Keratinocyte (primary cell): ENCODE results near the gene FOXB2.

ENCODE experiments used
- EZH2 ChIP-seq: IDR thresholded peaks from one replicate; pipeline ENCODE4 v1.6.1; 2012; ENCODE audit warnings: inconsistent platforms, mild to moderate bottlenecking, low read length, moderate library complexity
- TF ChIP-seq, protein P1 (sequence below), 3 experiments: IDR thresholded peaks in 1 of 3; conservative IDR thresholded peaks in 1 of 3; optimal IDR thresholded peaks in 1 of 3; 2 replicates in 2 of 3; 3 replicates in 1 of 3; pipeline versions ENCODE3 to v1.5.1; 2011; ENCODE audit warnings: low read length in 3 of 3, mild to moderate bottlenecking in 3 of 3, moderate library complexity in 2 of 3, control low read depth in 1 of 3, inconsistent platforms in 1 of 3; ENCODE audit not compliant: insufficient read depth in 2 of 3; ENCODE audit errors: extremely low read depth in 1 of 3

DNA sequence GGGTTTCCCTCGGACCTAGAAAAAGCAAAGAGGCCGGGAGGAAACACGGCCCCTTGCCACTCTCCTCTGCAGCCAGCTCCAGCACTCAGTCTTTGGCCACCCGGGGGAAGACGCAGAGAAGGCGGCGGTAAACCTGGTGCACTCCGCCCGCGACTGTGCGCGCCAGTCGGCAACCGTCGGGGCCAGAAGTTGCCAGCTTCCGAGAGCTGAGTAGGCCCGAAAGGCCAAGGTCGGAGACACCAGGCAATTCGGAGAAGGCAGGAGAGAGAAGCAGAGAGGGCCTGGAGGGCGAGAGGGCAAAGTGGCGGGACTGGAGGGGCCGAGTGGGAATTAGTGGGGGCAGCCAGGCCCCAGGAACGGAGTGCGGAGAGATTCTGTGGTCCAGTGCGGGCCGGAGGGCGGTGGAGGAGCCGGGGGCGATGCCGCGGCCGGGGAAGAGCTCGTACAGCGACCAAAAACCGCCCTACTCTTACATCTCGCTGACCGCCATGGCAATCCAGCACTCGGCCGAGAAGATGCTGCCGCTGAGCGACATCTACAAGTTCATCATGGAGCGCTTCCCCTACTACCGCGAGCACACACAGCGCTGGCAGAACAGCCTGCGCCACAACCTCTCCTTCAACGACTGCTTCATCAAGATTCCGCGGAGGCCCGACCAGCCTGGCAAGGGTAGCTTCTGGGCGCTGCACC is at the start of gene FOXB2:
- TF ChIP-seq, protein P1, sequence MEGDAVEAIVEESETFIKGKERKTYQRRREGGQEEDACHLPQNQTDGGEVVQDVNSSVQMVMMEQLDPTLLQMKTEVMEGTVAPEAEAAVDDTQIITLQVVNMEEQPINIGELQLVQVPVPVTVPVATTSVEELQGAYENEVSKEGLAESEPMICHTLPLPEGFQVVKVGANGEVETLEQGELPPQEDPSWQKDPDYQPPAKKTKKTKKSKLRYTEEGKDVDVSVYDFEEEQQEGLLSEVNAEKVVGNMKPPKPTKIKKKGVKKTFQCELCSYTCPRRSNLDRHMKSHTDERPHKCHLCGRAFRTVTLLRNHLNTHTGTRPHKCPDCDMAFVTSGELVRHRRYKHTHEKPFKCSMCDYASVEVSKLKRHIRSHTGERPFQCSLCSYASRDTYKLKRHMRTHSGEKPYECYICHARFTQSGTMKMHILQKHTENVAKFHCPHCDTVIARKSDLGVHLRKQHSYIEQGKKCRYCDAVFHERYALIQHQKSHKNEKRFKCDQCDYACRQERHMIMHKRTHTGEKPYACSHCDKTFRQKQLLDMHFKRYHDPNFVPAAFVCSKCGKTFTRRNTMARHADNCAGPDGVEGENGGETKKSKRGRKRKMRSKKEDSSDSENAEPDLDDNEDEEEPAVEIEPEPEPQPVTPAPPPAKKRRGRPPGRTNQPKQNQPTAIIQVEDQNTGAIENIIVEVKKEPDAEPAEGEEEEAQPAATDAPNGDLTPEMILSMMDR (optimal IDR thresholded peaks at IDR 0.05 in 1 of 3, IDR thresholded peaks at IDR 0.05 in 1 of 3, conservative IDR thresholded peaks at IDR 0.05 in 1 of 3; ENCODE audit: extremely low read depth in 1 of 3, insufficient read depth in 2 of 3, low read length in 3 of 3), result no peak
- peak; percentile 93 for TF ChIP-seq EZH2
